HG02610 (cell line): ENCODE data around the gene SOCS1.

Source experiments
- ATAC-seq: cut with Tn5 transposase; IDR thresholded peaks from one replicate; pipeline ENCODE4 v1.9.1; 2021; ENCODE audit warnings: mild to moderate bottlenecking, moderate library complexity; ENCODE audit not compliant: unreplicated experiment

SOCS1 gene

DNA sequence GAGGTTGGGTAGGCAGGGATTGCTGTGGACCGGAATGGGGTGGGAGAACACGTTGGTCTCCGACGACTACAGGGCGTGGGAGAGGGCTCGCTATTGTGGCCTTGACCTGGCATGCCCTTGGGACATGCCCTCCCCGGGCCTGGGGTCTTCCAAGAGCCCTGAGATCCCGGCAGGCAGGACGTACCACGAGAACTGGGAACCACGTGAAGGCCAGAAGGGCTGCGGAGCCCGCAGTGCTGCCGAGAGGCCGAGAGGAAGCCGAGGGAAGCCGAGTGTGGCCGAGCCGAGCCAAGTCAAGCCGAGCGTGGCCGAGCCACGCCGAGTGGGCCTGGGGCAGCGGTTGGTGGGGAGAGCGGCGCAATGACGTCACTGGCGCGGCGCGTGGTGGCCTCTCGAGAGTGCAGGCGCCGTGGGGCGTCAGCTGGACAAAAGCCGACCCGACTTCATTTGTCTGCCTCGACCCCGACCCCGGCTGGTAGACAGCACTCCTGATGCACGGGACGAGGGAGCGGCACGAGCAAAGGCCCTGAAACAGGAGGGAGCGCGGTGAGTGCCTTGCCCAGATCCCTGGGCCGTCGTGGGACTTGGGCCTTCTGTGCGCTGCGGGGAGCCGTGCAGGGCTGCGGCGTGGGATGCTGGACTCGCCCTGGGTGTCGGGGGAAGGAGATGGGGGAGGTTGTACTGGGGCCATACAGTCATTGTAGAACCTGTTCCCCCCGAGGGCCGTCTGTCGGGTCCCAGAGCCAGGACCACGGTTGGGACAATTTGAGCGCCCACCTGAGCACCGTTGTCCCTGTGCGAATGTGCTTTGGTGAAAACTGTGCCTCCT is 6.6 kb downstream of the SOCS1 start:
- ATAC-seq = no peak

DNA sequence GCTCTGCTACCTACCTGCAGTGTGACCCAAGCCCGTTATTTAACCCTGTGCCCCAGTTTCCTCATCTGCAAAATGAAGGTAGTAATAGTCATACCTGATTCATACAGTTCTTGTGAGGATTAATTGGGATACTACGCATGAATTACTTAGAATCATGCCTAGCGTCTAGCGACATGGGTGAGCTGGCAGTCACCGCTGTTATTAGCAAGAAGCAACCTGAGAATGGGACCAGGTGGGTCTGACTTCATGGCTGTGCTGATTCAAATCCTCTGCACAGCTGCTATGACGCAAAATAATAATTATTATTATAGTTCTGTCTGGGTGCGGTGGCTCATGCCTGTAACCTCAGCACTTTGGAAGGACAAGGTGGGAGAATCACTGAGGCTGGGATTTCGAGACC is 7.9 kb downstream of the SOCS1 start:
- no peak for ATAC-seq

GRCh38 chr16:11245988-11246387 is 10.0 kb downstream of the SOCS1 start:
- no peak for ATAC-seq

DNA sequence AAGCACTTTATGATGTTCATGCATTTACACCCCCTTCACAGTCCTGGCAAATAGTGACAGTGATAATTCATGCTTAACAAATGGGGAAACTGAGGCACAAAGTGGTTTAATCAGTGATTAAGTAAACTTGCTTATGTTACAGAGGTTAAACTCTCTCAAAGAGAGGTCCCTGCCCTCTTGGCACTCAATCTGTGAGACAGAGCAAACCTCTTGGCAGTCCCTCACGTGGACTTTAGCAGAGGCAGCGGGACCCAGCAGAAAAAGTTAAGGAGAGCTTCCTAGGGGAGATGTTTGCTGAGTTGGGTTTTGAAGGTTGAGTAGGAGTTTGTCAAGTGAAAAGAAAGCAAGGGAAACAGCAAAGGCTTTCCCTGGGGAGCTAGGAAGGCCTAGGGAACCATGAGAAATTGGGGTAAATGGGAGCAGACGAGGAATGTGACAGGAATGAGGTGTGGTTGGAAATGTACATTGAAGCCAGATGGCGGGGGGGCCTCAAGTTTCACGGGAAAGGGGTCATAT is 10.7 kb downstream of the SOCS1 start:
- no peak for ATAC-seq

GRCh38 chr16:11242658-11243057 is 13.3 kb downstream of the SOCS1 start:
- no peak for ATAC-seq

- ATAC-seq = no peak
These were observed 14.4 kb downstream of the SOCS1 start for GRCh38 chr16:11241480-11242204.

- ATAC-seq = no peak
These were observed 15.1 kb downstream of the SOCS1 start for GRCh38 chr16:11240636-11241473.

DNA sequence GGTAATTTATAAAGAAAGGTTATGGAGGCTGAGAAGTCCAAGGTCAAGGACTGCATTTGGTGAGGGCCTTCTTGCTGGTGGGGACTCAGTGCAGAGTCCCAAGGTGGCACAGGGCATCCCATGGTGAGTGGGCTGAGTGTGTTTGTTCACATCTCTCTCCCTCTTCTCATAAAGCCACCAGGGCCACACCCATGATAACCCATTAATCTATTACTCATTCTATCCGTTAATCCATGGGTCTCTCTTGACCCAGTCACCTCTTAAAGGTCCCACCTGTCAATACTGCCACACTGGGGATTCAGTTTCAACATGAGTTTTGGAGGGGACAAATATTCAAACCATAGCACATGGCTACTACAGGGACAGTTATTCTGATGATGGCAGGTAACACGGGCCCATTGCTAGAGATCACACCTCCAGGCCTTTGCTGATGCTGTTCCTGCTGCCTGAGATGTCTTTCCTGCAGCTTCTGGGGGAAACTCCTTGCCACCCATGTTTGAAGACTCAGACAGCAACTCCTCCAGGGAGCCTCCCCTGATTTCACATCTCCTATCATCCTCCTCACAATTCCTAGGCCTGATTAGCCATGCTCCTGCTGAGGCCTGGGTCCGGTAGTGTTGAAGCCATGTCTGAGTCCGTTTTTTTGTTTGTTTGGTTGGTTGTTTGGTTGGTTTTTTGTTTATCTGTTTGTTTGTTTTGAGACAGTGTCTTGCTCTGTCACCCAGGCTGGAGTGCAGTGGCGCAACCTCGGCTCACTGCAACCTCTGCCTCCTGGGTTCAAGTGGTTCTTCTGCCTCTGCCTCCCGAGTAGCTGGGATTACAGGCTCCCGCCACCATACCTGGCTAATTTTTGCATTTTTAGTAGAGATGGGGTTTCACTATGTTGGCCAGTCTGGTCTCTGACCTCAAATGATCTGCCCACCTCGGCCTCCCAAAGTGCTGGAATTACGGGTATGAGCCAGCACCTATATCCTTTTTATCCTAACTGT is 16.1 kb downstream of the SOCS1 start:
- no peak for ATAC-seq

DNA sequence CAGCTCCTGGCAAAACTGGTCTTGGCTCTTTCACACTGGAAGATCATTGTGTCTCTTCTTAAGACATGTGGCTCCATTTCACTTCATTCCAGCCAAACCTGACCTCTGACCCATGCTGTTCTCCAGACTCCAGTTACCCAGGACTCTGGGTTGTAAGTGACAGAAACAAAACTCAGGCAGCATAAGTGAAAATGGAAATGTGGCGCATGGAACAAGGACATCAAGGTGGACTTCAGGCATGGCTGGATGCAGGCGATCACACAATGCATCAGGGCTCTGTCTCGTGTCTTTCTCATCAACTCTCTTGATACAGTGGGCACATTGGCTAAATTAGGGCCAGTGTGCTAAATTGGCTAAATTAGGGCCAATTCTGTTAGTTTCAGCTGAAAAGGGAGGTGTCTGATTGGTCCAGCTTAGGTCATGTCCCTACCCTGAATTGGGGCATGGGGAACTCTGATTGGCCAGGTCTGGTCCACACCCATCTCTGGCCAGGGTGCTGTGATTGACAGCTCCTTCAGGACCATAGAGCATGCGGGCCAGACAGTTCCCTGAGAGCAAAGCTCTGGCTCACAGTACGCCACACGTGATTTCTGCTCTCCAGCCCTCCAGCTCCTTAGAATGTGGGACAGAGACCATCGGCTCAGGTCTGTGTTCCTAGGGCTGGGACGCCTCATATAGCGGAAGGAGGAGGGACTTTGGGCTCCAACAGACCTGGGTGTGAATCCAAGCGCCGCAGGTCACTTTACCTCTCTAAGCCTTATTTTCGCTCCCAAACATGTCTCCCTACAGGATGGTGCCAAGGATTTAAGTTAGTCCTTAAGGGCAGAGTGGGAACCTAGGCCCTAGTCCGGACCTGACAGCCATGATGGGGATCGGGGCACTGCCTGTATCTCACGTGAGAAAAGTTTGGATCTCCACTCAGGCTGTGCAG is 17.5 kb downstream of the SOCS1 start:
- no peak for ATAC-seq

DNA sequence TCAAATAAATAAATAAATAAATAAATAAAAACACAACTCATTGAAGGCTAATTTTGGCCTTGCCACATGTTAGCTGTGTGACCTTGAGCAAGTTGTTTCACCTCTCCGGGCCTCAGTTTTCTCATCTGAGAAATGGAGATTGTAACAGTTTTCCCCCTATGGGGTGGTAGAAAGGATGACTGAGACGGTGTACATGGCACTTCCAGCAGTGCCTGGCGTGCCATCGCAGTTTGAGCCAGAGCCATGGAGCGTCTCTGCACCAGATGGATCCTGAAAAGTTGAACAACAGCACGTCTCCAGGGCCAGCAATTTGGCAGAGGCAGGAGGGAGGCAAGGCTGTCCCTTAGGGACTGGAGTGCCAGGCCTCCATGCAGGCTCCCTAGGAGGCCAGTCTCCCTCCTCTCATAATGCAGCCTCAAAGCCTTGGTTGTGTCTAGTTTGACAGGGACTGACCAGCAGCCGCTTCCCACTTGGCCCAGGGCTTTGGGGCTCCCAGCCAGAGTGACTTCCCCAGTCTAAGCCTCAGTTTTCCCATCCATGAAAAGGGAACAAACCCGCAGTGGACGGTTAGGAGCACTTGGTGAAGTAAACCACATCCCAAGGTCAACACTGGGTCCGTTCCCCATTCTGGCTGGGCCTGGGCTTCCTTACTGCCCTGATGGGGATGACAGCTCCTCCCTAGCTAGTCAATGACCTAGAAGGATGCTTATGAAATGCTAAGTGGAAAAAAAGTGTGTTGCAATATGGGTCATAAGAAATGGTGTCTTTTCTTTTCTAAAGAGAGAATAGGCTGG is 19.3 kb downstream of the SOCS1 start:
- no peak for ATAC-seq

- ATAC-seq = no peak
These were observed 20.4 kb downstream of the SOCS1 start for GRCh38 chr16:11235703-11235991.

- no peak for ATAC-seq
These were observed 20.9 kb downstream of the SOCS1 start for GRCh38 chr16:11234884-11235702.

GRCh38 chr16:11233727-11234376 is 22.2 kb downstream of the SOCS1 start:
- no peak for ATAC-seq

DNA sequence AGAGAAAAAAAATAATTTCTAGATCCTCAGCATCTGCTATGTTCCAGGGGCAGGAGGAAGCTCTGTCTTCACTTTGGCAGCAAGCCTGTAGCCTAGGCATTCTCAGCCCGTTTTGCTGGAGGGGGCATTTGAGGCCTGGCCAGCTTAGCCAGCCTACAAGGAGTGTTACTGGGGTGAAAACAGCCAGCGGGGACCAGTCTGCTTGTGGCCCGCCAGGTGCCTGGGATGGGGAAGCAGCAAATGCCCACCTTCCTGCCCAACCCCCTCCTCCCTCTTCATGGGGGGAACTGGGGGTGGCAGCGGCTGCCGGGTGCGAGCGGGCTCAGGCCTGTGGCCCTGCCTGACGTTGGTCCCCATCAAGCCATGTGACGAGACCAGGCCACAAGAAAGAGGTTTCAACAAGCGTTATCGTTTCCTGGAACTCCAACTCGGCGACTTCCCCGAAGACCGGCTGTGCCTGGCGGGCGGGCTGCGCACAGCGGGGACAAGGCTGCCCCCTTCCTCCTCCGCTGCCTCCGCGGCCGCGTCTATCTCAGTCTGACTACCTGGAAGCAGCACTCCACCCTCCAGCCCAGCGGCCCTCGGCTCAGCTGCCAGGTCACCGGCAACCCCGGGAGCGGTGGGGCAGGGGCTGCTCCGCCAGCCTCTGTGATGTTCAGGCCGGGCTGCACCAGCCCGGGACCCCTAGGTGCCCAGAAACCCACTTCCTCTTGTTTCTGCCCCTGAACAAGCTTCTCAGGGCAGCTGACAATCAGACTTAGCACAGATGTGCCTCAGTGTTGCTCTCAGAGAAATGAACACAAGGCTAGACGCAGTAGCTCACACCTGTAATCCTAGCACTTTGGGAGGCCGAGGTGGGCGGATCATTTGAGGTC is 22.9 kb downstream of the SOCS1 start:
- peak; percentile 71 for ATAC-seq

GRCh38 chr16:11232302-11232851 is 23.6 kb downstream of the SOCS1 start:
- ATAC-seq = no peak
